Gastrocnemius medialis (tissue), 4 donors: ENCODE results near the gene WDR76.

ENCODE experiments used
- CTCF ChIP-seq, 5 experiments: fragments of 450-650 bp in 3 of 5; fragments of 200-600 bp in 2 of 5; sonication (generic) in 2 of 5; IDR thresholded peaks in 4 of 5; conservative IDR thresholded peaks in 1 of 5; 1 replicate in 4 of 5; 2 replicates in 1 of 5; pipeline ENCODE4 v1.5.1; 2016 to 2019; ENCODE audit warnings: antibody characterized with exemption in 5 of 5, mild to moderate bottlenecking in 3 of 5, moderate library complexity in 3 of 5
- POLR2A ChIP-seq, 2 donors: fragments of 450-650 bp; IDR thresholded peaks; one replicate each; pipeline ENCODE4 v1.6.1; 2017; ENCODE audit warnings: antibody characterized with exemption in 2 of 2, mild to moderate bottlenecking in 2 of 2, moderate library complexity in 2 of 2

GRCh38 chr15:43880406-43881194 lies 53.8 kb downstream of the WDR76 start:
- TF ChIP-seq POLR2A (IDR thresholded peaks at IDR 0.05) (no peak), CTCF (IDR thresholded peaks at IDR 0.05 in 4 of 5, conservative IDR thresholded peaks at IDR 0.05 in 1 of 5) (no peak)
